HUDEP-2 (cell line): ENCODE results near the gene LDB2.
"Not testable (repeated sequence)": the region's sequence is repeated elsewhere in the genome, so short reads cannot be mapped to it uniquely, and the experiment has no call there.

Experiments used
- DNase-seq, 76 experiments: peaks; one replicate each; lab custom pipeline; 2025; ENCODE audit not compliant: unreplicated experiment in 76 of 76; lab: John Stamatoyannopoulos, UW

LDB2 gene

GRCh38 chr4:16663307-16663706 is 235.1 kb downstream of the LDB2 start:
- no peak for DNase-seq

GRCh38 chr4:16661813-16662212 is 236.6 kb downstream of the LDB2 start:
- DNase-seq, result no peak

GRCh38 chr4:16660656-16661055 is 237.8 kb downstream of the LDB2 start:
- no peak for DNase-seq

GRCh38 chr4:16659694-16660093 is 238.8 kb downstream of the LDB2 start:
- DNase-seq, result no peak

DNA sequence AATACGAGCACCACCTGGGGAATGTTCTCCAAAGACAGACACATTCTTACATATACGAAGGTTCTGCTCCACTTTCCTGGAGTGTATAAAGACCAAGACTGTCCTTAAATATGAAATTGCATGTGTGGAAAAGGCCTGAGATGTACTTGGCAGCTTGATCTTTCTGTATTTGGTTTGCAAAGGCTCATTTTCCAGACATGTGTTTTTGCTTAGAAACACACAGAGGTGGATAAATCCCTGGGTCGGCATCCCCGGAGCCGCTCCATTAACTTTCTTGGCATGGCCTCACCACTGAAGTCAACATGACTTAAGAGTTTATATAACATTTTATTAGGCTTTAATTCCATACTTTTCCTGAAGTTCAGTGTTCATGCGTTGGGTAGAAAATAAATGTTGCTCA is 239.4 kb downstream of the LDB2 start:
- DNase-seq, result no peak

DNA sequence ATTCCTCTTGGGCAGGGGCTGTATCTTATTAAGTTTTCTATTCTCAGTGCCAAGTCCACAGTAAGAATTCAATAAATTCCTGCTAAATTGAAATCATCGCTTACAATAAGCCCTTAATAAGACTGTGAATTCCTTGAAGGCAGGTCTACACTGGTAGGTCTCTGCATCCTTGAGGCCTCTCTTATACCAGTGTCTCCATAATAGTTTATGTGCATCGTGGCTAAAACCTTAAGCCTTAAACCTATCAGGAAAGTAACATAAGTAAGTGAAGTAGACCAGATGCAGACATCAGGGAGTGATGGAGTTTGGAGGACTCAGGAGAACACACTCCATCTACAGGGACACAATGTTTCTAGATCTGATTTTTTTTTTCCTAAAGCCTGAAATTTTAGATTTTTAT is 240.3 kb downstream of the LDB2 start:
- no peak for DNase-seq

DNA sequence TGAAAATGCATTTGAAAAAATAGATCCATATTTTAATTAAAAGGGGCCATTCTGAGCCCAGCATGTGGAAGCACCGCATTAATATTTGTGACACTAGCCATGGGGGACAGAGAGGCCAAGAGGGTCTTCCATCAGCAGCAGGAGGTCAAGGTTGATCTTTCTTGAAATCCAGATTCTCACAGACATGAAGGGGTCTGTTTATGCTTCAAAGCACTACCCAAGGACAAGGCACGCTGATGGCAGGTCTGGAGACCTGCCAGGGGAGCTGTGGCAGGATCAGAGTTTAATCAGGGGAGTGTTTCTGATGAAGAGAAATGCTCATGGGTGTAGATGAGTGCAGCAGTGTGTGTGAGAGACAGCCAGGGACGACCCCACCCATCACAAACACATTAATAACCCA is 243.3 kb downstream of the LDB2 start:
- DNase-seq, result no peak

GRCh38 chr4:16652732-16653305 is 245.6 kb downstream of the LDB2 start:
- no peak for DNase-seq

GRCh38 chr4:16646459-16646858 is 252.0 kb downstream of the LDB2 start:
- DNase-seq, result no peak

- no peak for DNase-seq
Measured at GRCh38 chr4:16643893-16644292, 254.6 kb downstream of the LDB2 start.

DNA sequence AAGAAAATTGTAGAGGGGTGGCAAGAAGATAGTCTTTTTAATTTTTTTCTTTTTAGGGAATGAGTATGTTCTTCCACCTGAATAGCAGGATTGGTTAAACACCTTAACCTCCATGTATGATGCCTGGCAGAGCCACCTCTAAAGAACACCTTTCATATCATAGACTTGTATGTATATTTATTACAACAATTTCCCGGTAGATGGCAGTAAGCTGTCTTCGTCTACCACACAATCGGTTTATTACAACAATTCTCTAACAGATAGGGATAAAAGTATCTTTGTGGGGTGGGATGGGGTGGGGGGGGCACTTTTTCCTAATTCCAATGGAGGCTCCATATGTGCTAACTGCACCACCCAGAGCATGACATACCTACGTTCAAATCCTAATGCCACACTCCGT is 255.5 kb downstream of the LDB2 start:
- DNase-seq, result no peak

DNA sequence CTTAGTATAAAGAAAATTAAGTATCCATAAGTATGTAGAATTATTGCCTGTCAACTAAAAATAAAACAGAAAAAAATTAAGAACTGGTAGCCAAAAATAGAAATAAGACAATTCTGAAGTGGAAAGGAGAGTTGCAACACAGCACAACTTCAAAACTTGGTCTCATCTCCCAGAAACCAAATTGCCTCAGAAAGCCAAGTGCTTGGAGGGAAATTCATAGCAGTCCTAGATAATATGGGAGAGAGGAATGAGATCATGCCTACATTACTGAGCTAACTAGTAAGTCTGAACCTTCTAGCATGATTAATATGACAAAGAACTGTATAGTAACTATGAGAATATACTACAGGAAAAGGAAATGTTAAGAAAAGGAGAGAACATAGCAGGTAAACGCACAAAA is 256.5 kb downstream of the LDB2 start:
- no peak for DNase-seq

- DNase-seq, result no peak
Measured at GRCh38 chr4:16636912-16637630, 261.4 kb downstream of the LDB2 start.

DNA sequence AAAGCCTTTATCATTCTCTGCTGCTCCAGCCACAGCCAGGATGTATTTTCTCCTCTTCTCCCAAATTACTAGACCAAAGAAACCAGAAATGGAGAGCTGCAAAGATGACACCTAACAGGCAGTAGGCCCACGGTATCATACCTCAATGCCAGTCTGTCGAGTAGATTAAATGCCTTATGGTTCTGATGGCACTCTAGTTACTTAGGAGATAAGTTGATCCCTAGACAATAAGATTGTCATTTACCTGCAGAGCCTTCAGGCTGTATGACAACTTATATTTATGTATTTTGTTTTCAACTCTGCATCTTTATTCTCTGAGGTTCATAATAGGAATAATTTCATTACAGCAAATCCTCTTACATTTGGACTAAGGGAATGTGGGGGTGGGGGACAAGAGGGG is 262.1 kb downstream of the LDB2 start:
- no peak for DNase-seq

GRCh38 chr4:16629274-16629673 is 269.2 kb downstream of the LDB2 start:
- not testable (repeated sequence) for DNase-seq

DNA sequence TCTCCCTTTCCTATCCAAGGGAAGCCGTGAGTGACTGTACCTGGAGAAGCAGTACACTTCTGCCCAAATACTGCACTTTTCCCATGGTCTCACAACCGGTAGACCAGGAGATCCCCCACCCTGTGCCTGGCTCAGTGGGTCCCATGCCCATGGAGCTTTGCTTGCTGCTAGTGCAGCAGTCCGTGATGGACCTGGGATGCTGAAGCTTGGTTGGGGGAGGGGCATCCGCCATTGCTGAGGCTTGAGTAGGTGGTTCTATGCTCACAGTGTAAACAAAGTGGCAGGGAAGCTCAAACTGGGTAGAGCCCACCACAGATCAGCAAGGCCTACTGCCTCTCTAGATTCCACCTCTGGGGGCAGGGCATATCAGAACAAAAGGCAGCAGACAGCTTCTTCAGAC is 269.6 kb downstream of the LDB2 start:
- DNase-seq, result not testable (repeated sequence)

DNA sequence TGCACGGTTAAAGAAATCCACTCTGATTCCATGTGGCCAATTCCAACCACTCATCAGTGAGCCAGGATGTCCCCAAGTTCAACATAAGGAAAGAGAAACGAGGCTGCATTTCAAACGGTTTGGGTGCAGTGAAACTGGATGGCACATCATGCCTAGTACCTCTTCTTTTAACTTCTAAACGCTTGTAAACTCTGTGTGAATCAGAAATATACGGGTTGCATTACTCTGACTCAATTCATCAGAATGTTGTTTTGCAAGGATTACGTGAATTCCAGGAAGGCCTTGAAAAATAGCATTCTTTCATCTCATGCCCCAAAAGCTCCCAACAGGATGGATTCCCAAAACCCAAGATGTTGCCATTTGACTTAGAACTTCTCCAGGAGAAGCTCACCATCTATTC is 270.4 kb downstream of the LDB2 start:
- DNase-seq, result no peak

DNA sequence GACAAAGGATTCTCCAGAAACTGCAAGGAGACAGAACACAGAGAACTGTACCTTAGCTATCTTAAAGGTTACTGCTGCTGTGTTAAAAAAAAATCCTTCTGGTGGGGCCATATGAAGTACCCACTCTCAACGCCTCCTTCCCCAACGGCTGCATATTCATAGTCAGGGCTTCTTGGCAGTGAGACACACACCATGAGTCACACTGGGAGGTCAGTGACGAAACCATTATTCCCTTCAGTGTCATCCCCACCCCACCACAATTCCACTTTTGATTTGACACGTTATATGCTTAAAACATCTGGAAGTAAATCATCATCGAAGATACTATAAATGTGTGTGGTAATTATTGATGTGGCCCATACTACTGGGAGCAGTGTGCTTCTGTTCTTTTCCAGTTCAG is 271.5 kb downstream of the LDB2 start:
- DNase-seq, result no peak

DNA sequence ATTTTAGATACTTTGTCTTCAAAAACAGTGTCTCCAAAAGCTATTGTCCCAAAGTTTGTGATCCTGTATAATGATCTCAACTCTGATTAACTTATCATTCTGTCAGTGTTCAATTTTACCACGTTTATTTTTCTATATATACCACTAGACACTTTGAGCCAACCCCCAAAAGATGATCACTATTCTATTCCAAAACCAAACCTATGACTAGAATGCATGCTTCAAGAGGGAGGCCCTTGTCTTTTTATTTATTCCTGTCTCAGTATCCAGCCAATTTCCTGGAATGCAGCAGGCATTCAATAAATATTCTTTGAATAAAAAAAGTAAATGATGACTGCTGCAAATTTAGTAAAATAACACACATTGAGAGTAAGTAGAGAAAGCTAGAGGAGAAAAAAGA is 275.6 kb downstream of the LDB2 start:
- DNase-seq, result no peak

DNA sequence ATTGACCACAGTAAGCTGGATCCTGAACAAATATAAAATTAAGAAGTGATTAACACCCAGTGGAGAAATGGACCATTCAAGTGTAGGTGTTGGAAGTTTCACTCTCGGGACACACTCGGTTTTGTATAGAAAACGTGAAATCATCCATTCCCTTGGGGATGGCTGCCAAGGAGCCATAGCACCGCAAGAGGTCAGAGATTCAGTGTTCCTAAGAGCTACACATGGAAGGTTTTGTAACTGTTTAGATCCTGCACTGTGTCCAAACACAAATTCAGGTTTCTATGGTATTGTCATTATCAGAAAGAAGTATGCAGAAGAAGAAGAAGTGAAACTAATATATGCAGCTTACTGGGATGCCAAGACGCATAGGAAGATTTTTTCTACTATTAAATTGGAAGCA is 281.0 kb downstream of the LDB2 start:
- no peak for DNase-seq

DNA sequence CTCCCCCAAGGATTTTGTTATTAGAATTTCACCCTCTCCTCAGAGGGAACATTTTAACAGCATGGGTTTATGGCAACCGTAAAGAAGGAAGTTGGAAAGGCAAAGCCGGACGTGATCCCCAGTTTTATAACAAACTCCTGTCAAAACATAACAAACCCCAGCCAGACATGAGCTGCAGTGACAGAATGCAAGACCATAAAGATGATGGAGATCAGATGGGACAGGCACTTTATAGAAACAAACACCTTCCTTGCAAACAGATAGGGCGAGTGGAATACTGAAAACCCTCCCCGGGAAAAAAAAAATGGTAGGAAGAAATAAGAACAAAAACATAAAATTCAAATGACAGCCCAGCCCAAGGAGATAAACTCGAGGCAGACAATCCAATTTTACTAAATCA is 281.4 kb downstream of the LDB2 start:
- DNase-seq, result no peak

DNA sequence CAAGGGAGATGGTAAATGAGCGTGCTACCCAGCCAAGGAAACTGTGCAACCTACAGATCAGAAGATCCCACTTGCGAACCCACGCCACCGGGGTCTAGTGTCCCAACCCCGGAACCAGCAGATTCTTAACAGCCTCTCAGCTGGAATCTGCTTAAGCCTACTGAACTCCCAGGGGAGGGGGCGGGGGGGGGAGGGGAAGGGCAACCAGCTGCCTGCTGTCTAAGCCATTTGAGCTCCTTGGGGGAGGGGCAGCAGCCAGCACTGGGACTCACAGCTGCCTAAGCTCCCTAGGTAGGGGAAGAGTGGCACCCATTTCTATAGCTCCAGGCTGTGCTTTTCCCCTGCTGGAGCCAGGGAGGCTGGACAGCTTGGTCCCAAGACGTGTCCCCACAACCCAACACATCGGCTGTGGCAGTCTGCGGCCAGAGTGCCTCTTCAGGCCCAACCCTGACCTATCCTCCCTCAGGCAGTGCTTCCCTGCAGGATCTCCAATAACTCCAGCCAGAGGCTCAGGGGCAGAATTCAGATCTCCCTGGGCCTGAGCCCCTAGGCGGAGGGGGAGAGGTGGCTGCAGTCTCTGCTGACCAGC is 289.2 kb downstream of the LDB2 start:
- DNase-seq, result no peak
